H9 (cell line): ENCODE data around the gene PCDHGB1. TPM values are rescaled to one million over a fixed set of nuclear protein-coding genes. Genes with fewer than 3 reads are reported as not detected.

Source experiments
- DNase-seq: peaks from one replicate; pipeline ENCODE4 v3.0.0-alpha.2; 2017
- H2AFZ ChIP-seq: one replicate; pipeline ENCODE4 v1.6.1; 2013; ENCODE audit warnings: mild to moderate bottlenecking, low read length, control low read depth, moderate library complexity
- H2AK5ac ChIP-seq: 2 replicates; pipeline ENCODE4 v1.6.1; 2013; ENCODE audit warnings: low read length, control low read depth, mixed read lengths; ENCODE audit not compliant: insufficient read length
- H2BK120ac ChIP-seq: one replicate; pipeline ENCODE4 v1.6.1; 2013; ENCODE audit warnings: low read depth, mild to moderate bottlenecking, low read length, control low read depth, inconsistent platforms; ENCODE audit not compliant: poor library complexity, severe bottlenecking
- H2BK12ac ChIP-seq: 2 replicates; pipeline ENCODE4 v1.6.1; 2013; ENCODE audit warnings: low read length, control low read depth, mixed read lengths, low read depth; ENCODE audit not compliant: insufficient read length
- H2BK15ac ChIP-seq: 2 replicates; pipeline ENCODE4 v1.6.1; 2013; ENCODE audit warnings: low read depth, low read length, control low read depth
- H2BK20ac ChIP-seq: one replicate; pipeline ENCODE4 v1.6.1; 2013; ENCODE audit warnings: low read depth, mild to moderate bottlenecking, low read length, control low read depth, inconsistent platforms; ENCODE audit not compliant: poor library complexity, severe bottlenecking
- H2BK5ac ChIP-seq: 2 replicates; pipeline ENCODE4 v1.6.1; 2013; ENCODE audit warnings: low read length, control low read depth, mixed read lengths; ENCODE audit not compliant: insufficient read length
- H3K14ac ChIP-seq: 2 replicates; pipeline ENCODE4 v1.6.1; 2013; ENCODE audit warnings: low read length, control low read depth; ENCODE audit not compliant: insufficient read depth
- H3K18ac ChIP-seq: 2 replicates; pipeline ENCODE4 v1.6.1; 2013; ENCODE audit warnings: low read depth, mild to moderate bottlenecking, mixed read lengths, low read length, control low read depth; ENCODE audit not compliant: insufficient read length
- H3K23ac ChIP-seq: 2 replicates; pipeline ENCODE4 v1.6.1; 2013; ENCODE audit warnings: low read length, control low read depth, mixed read lengths, low read depth; ENCODE audit not compliant: insufficient read length
- H3K23me2 ChIP-seq: 2 replicates; pipeline ENCODE4 v1.6.1; 2013; ENCODE audit warnings: low read depth, mild to moderate bottlenecking, mixed read lengths, low read length, control low read depth; ENCODE audit not compliant: insufficient read length, poor library complexity, severe bottlenecking
- H3K27ac ChIP-seq: 2 replicates; pipeline ENCODE4 v1.5.1; 2013; ENCODE audit warnings: low read length, control low read depth, mixed read lengths, low read depth; ENCODE audit not compliant: insufficient read length
- H3K27me3 ChIP-seq: 2 replicates; pipeline ENCODE4 v1.6.1; 2013; ENCODE audit warnings: low read length, control low read depth, inconsistent platforms; ENCODE audit not compliant: insufficient read depth
- H3K4ac ChIP-seq: 2 replicates; pipeline ENCODE4 v1.6.1; 2013; ENCODE audit warnings: low read depth, mild to moderate bottlenecking, control low read depth, inconsistent platforms, low read length, moderate library complexity
- H3K4me1 ChIP-seq: 2 replicates; pipeline ENCODE4 v1.6.1; 2013; ENCODE audit warnings: low read length, control low read depth, inconsistent platforms; ENCODE audit not compliant: insufficient read depth
- H3K4me2 ChIP-seq: 2 replicates; pipeline ENCODE4 v1.6.1; 2013; ENCODE audit warnings: low read length, control low read depth, mixed read lengths; ENCODE audit not compliant: insufficient read length, insufficient read depth
- H3K56ac ChIP-seq: 2 replicates; pipeline ENCODE4 v1.6.1; 2013; ENCODE audit warnings: low read depth, mild to moderate bottlenecking, mixed read lengths, low read length, control low read depth; ENCODE audit not compliant: insufficient read length
- H3K79me1 ChIP-seq: 2 replicates; pipeline ENCODE4 v1.6.1; 2013; ENCODE audit warnings: low read depth, mild to moderate bottlenecking, moderate library complexity, low read length, control low read depth, inconsistent platforms; ENCODE audit not compliant: insufficient read depth, poor library complexity, severe bottlenecking
- H3K79me2 ChIP-seq: 2 replicates; pipeline ENCODE4 v1.6.1; 2013; ENCODE audit warnings: low read length, control low read depth, inconsistent platforms; ENCODE audit not compliant: insufficient read depth
- H3K9ac ChIP-seq: 2 replicates; pipeline ENCODE4 v1.6.1; 2013; ENCODE audit warnings: low read length, control low read depth, mixed read lengths; ENCODE audit not compliant: insufficient read length; ENCODE audit errors: extremely low read depth
- H3K9me3 ChIP-seq: one replicate; pipeline ENCODE4 v1.6.1; 2013; ENCODE audit warnings: low read depth, low read length, inconsistent platforms; ENCODE audit not compliant: control insufficient read depth
- H3T11ph ChIP-seq: one replicate; pipeline ENCODE4 v1.6.1; 2013; ENCODE audit warnings: mild to moderate bottlenecking, low read length, control low read depth, inconsistent platforms
- H4K20me1 ChIP-seq: one replicate; pipeline ENCODE4 v1.6.1; 2013; ENCODE audit not compliant: control insufficient read depth, insufficient read length, insufficient read depth
- H4K5ac ChIP-seq: 2 replicates; pipeline ENCODE4 v1.6.1; 2013; ENCODE audit warnings: low read depth, mild to moderate bottlenecking, mixed read lengths, low read length, control low read depth; ENCODE audit not compliant: insufficient read length
- H4K8ac ChIP-seq: replicated peaks from 2 replicates; pipeline ENCODE4 v1.6.1; 2013; ENCODE audit warnings: low read length, control low read depth, mixed read lengths, low read depth; ENCODE audit not compliant: insufficient read length
- H4K91ac ChIP-seq: 2 replicates; pipeline ENCODE4 v1.6.1; 2013; ENCODE audit warnings: low read depth, mild to moderate bottlenecking, moderate library complexity, mixed read lengths, low read length, control low read depth; ENCODE audit not compliant: insufficient read length
- H3K27ac Mint-ChIP-seq, 3 experiments: 2 replicates in 2 of 3; 3 replicates in 1 of 3; pipeline ENCODE4 v1.8.0; 2020 to 2021; ENCODE audit warnings: mixed read lengths in 3 of 3, mild to moderate bottlenecking in 1 of 3, moderate library complexity in 1 of 3
- H3K27me3 Mint-ChIP-seq: 2 replicates; pipeline ENCODE4 v1.8.0; 2021; ENCODE audit warnings: low read depth, mild to moderate bottlenecking, moderate library complexity, mixed read lengths
- H3K36me3 Mint-ChIP-seq, 3 experiments: 2 replicates in 2 of 3; 3 replicates in 1 of 3; pipeline ENCODE4 v1.8.0; 2020 to 2021; ENCODE audit warnings: low read depth in 3 of 3, mixed read lengths in 3 of 3; ENCODE audit not compliant: insufficient read depth in 1 of 3
- H3K4me1 Mint-ChIP-seq, 2 experiments: 2 replicates each; pipeline ENCODE4 v1.8.0; 2020; ENCODE audit warnings: mixed read lengths in 2 of 2
- H3K4me3 Mint-ChIP-seq, 2 experiments: 2 replicates in 1 of 2; 3 replicates in 1 of 2; pipeline ENCODE4 v1.8.0; 2020 to 2021; ENCODE audit warnings: mild to moderate bottlenecking in 2 of 2, mixed read lengths in 2 of 2, moderate library complexity in 1 of 2
- H3K9me3 Mint-ChIP-seq, 2 experiments: 2 replicates in 1 of 2; 3 replicates in 1 of 2; pipeline ENCODE4 v1.8.0; 2020; ENCODE audit warnings: mild to moderate bottlenecking in 2 of 2, mixed read lengths in 2 of 2, moderate library complexity in 1 of 2
- CTCF ChIP-seq: fragments of 200-600 bp; sonication (generic); conservative IDR thresholded peaks from 3 replicates; pipeline ENCODE4 v1.8.0; 2021; ENCODE audit warnings: antibody characterized with exemption, mild to moderate bottlenecking
- WGBS: extraction: QIAGEN DNeasy Blood & Tissue Kit; methylation state at CpG from one replicate; pipeline ENCODE4 v1.1.7; 2013; ENCODE audit warnings: missing lambda C conversion rate, low lambda C conversion rate, mixed read lengths; ENCODE audit not compliant: insufficient read length; ENCODE audit errors: extremely low coverage; 5-methylcytosine and 5-hydroxymethylcytosine counted together
- total RNA-seq: library from RNA; stranded (reverse); gene quantifications from 2 replicates; pipeline ENCODE4 v1.2.1, GENCODE V29; 2021

The PCDHGB1 gene
- total RNA-seq, 1 experiment from 2014 or later: 5.0 TPM

DNA sequence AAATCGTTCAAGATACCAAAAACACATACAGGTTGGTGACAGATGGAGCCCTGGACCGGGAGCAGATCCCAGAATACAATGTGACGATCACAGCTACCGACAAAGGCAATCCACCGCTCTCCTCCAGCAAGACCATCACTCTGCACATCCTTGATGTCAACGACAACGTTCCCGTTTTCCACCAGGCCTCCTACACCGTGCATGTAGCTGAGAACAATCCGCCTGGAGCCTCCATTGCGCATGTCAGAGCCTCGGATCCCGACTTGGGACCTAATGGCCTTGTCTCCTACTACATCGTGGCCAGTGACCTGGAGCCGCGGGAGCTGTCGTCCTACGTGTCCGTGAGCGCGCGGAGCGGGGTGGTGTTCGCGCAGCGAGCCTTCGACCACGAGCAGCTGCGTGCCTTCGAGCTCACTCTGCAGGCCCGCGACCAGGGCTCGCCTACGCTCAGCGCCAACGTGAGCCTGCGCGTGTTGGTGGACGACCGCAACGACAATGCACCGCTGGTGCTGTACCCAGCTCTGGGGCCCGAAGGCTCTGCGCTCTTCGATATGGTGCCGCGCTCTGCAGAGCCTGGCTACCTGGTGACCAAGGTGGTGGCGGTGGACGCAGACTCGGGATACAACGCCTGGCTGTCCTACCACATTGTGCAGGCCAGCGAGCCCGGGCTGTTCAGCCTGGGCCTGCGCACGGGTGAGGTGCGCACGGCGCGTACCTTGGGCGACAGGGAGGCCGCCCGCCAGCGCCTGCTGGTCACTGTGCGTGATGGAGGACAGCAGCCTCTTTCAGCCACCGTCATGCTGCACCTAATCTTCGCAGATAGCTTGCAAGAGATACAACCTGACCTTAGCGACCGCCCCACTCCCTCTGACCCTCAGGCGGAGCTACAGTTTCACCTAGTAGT lies 21.9 kb downstream of the PCDHGB1 start:
- Histone ChIP-seq H3K23ac (no peak overlapping the region), H3K14ac (no peak overlapping the region), H3K79me1 (no peaks in the 10 kb centered on the region), H3K9ac (no peak overlapping the region), H2AK5ac (no peak overlapping the region), H3K27ac (no peak overlapping the region), H3K4ac (no peak overlapping the region), H4K91ac (no peak overlapping the region), H2BK12ac (no peak overlapping the region), H3K9me3 (peaks cover 34% of the 10 kb centered on the region), H3K23me2 (no peaks in the 10 kb centered on the region), H3K4me2 (no peak overlapping the region), H2AFZ (no peak overlapping the region), H3K79me2 (no peaks in the 10 kb centered on the region), H3K27me3 (no peaks in the 10 kb centered on the region), H4K5ac (no peak overlapping the region), H3K18ac (no peak overlapping the region), H4K20me1 (no peaks in the 10 kb centered on the region), H2BK15ac (no peak overlapping the region), H2BK20ac (no peak overlapping the region), H2BK5ac (no peak overlapping the region), H3K56ac (no peak overlapping the region), H3T11ph (no peak overlapping the region), H3K4me1 (no peaks in the 10 kb centered on the region), H2BK120ac (no peak overlapping the region), H4K8ac (no peak overlapping the region)
- no peak for DNase-seq
- WGBS: no CpG with 5 or more reads among the region's 69 CpGs
- TF ChIP-seq CTCF: no peak
- Mint-ChIP-seq H3K36me3 (peaks cover 36 to 48% (median 46%) of the 10 kb centered on the region in 3 experiments), H3K27me3 (peaks cover 9% of the 10 kb centered on the region), H3K4me1 (no peaks in the 10 kb centered on the region), H3K27ac (no peak overlapping the region), H3K4me3 (no peak overlapping the region), H3K9me3 (peaks cover 59 to 61% of the 10 kb centered on the region in 2 experiments)
